K562 (cell line): ENCODE results near the gene CALU. TPM values are rescaled to one million over a fixed set of nuclear protein-coding genes. Genes with fewer than 3 reads are reported as not detected.
A peak's percentile ranks its signal among the peaks of the same experiment; 100 is the strongest.

ENCODE experiments used
- ATAC-seq: fragments of 200-7000 bp; cut with Tn5 transposase; 3 replicates; pipeline ENCODE4 v1.9.1; 2020; ENCODE audit warnings: moderate library complexity
- BruUV-seq: library from RNA; stranded (reverse); fragments of 400-500 nt; replicated peaks from 2 replicates; lab custom pipeline; 2021; lab: Mats Ljungman, UMichigan
- CTCF ChIA-PET: fragments of 300-600 bp; formaldehyde crosslinking; extraction: SDS; loops from one replicate; lab custom pipeline; 2021; ENCODE audit warnings: low intra/inter-chr PET ratio; lab: Yijun Ruan, JAX
- POLR2A ChIA-PET: fragments of 300-600, 350-650 bp; sonication (Branson Sonifier 250); formaldehyde crosslinking; extraction: SDS; loops from one replicate; lab custom pipeline; 2021; ENCODE audit warnings: antibody characterized with exemption, inconsistent platforms; lab: Yijun Ruan, JAX
- DNase-seq, 4 experiments: peaks; one replicate each; pipeline versions ENCODE4 v3.0.0 to v3.0.0-alpha.2; 2011 to 2018; ENCODE audit warnings: low spot score in 3 of 4, mixed read lengths in 3 of 4; ENCODE audit errors: extremely low read depth in 1 of 4
- FAIRE-seq: peaks from 2 replicates; lab custom pipeline; 2011; peaks lifted over from hg19 to GRCh38; lab: Jason Lieb, UNC
- H2AFZ ChIP-seq: 2 replicates; pipeline ENCODE4 v1.6.0; 2011; ENCODE audit warnings: low read depth, low read length, control low read depth, inconsistent platforms
- H3K27ac ChIP-seq: fragments of 200-600 bp; 3 replicates; pipeline ENCODE4 v1.8.0; 2011; ENCODE audit warnings: low read depth, mild to moderate bottlenecking, control low read depth, inconsistent platforms, low read length, moderate library complexity, mixed read lengths; ENCODE audit errors: extremely low read depth
- H3K27me3 ChIP-seq, 2 experiments: fragments of 300-600 bp in 1 of 2; 2 replicates in 1 of 2; 3 replicates in 1 of 2; pipeline versions ENCODE4 v1.6.0 to v1.8.0; 2011; ENCODE audit warnings: inconsistent platforms in 2 of 2, low read length in 2 of 2, mild to moderate bottlenecking in 1 of 2, mixed read lengths in 1 of 2, moderate library complexity in 1 of 2; ENCODE audit not compliant: control insufficient read depth in 2 of 2, insufficient read depth in 2 of 2
- H3K36me3 ChIP-seq: fragments of 300-600 bp; 3 replicates; pipeline ENCODE4 v1.8.0; 2011; ENCODE audit warnings: mild to moderate bottlenecking, low read length, inconsistent platforms; ENCODE audit not compliant: control insufficient read depth, insufficient read depth
- H3K4me1 ChIP-seq, 2 experiments: fragments of 200-600 bp in 1 of 2; replicated peaks in 1 of 2; 2 replicates in 1 of 2; 3 replicates in 1 of 2; pipeline versions ENCODE4 v1.5.1 to v1.8.0; 2011; ENCODE audit warnings: inconsistent platforms in 2 of 2, low read length in 2 of 2, mild to moderate bottlenecking in 1 of 2, mixed read lengths in 1 of 2, moderate library complexity in 1 of 2; ENCODE audit not compliant: control insufficient read depth in 2 of 2, insufficient read depth in 2 of 2
- H3K4me2 ChIP-seq: 2 replicates; pipeline ENCODE4 v1.6.1; 2011; ENCODE audit warnings: low read length, control low read depth, inconsistent platforms, mixed read lengths; ENCODE audit not compliant: insufficient read depth
- H3K4me3 ChIP-seq: fragments of 200-600 bp; sonication (generic), shearing (Covaris generic); 2 replicates; pipeline ENCODE4 v1.5.1; 2016; ENCODE audit warnings: control low read depth, inconsistent platforms
- H3K79me2 ChIP-seq: fragments of 200-600 bp; 3 replicates; pipeline ENCODE4 v1.8.0; 2011; ENCODE audit warnings: low read length, inconsistent platforms; ENCODE audit not compliant: control insufficient read depth, insufficient read depth
- H3K9ac ChIP-seq, 2 experiments: 2 replicates each; pipeline versions ENCODE4 v1.6.0 to v1.6.1; 2011; ENCODE audit warnings: low read depth in 2 of 2, low read length in 2 of 2, control low read depth in 1 of 2, inconsistent platforms in 1 of 2, mild to moderate bottlenecking in 1 of 2, mixed read lengths in 1 of 2; ENCODE audit not compliant: insufficient read depth in 1 of 2
- H3K9me1 ChIP-seq: one replicate; pipeline ENCODE4 v1.6.0; 2011; ENCODE audit warnings: inconsistent platforms, mild to moderate bottlenecking, low read length, moderate library complexity; ENCODE audit not compliant: control insufficient read depth, insufficient read depth
- H3K9me3 ChIP-seq: replicated peaks from 2 replicates; pipeline ENCODE4 v1.5.1; 2011; ENCODE audit warnings: low read depth, low read length, inconsistent platforms; ENCODE audit not compliant: control insufficient read depth, insufficient read depth
- H4K20me1 ChIP-seq: replicated peaks from 2 replicates; pipeline ENCODE4 v1.6.1; 2011; ENCODE audit warnings: low read length, inconsistent platforms, mixed read lengths; ENCODE audit not compliant: control insufficient read depth, insufficient read depth
- ARID1B ChIP-seq: fragments of 450-650 bp; IDR thresholded peaks from 2 replicates; pipeline ENCODE4 v1.6.1; 2016; ENCODE audit warnings: antibody characterized with exemption, mild to moderate bottlenecking, inconsistent platforms
- ATF6 ChIP-seq: sonication (generic); formaldehyde crosslinking; IDR thresholded peaks from 2 replicates; pipeline ENCODE4 v1.4.0; 2020; ENCODE audit warnings: mild to moderate bottlenecking, missing genetic modification reagents
- C11orf30 ChIP-seq: fragments of 450-650 bp; IDR thresholded peaks from 2 replicates; pipeline ENCODE4 v1.6.1; 2016; ENCODE audit warnings: low read depth, mild to moderate bottlenecking
- E2F4 ChIP-seq: sonication (generic); formaldehyde crosslinking; IDR thresholded peaks from 2 replicates; pipeline ENCODE4 v1.8.0; 2022; ENCODE audit warnings: mild to moderate bottlenecking, low read depth, missing genetic modification reagents
- KHSRP ChIP-seq: fragments of 450-650 bp; IDR thresholded peaks from 2 replicates; pipeline ENCODE4 v1.6.1; 2017
- POLR2B ChIP-seq: fragments of 450-650 bp; IDR thresholded peaks from 2 replicates; pipeline ENCODE4 v1.6.1; 2018; ENCODE audit warnings: low read depth; ENCODE audit not compliant: partially characterized antibody
- POLR3G ChIP-seq: IDR thresholded peaks from 2 replicates; pipeline ENCODE4 v1.6.1; 2011; ENCODE audit not compliant: insufficient read length, insufficient replicate concordance; ENCODE audit errors: extremely low read depth
- WGBS: fragments of 100-300 bp; shearing (Covaris generic); methylation state at CpG from one replicate; pipeline ENCODE4 v1.1.6; 2016; ENCODE audit warnings: low coverage, mixed read lengths; ENCODE audit not compliant: insufficient coverage; ENCODE audit errors: missing lambda C conversion rate; 5-methylcytosine and 5-hydroxymethylcytosine counted together
- in situ Hi-C: fragments of 300-500 bp; cut with MboI; formaldehyde crosslinking; loops from 4 replicates; pipeline ENCODE4 v1.15.0; 2018; ENCODE audit warnings: inconsistent platforms, mixed read lengths
- intact Hi-C: fragments of 100-400 bp; cut with micrococcal nuclease; formaldehyde crosslinking; loops from 2 replicates; pipeline ENCODE4 v1.14.2; 2022
- polyA plus RNA-seq, 8 experiments: library from polyadenylated mRNA; depleted of rRNA in 4 of 8; stranded (reverse) in 5 of 8; unstranded in 3 of 8; fragments of >200 nt; fragmentation: Nextera tagmentation in 2 of 8; fragmentation: Illumina TruSeq in 1 of 8; extraction: Ambion mirVana in 2 of 8; extraction: Trizol in 1 of 8; gene quantifications; 2 replicates each; pipeline versions ENCODE4 v1.2.1 to v1.2.3, GENCODE V29; 2011 to 2014; ENCODE audit warnings: inconsistent platforms in 1 of 8, missing spikeins in 1 of 8
- total RNA-seq, 7 experiments: library from RNA; depleted of rRNA in 6 of 7; stranded (reverse); fragments of >200 nt in 6 of 7; fragmentation: Illumina TruSeq in 2 of 7; extraction: Trizol in 2 of 7; gene quantifications; 2 replicates each; pipeline versions ENCODE4 v1.2.1 to v1.2.3, GENCODE V29; 2011 to 2021; ENCODE audit warnings: low replicate concordance in 1 of 7

Gene CALU
- total and polyA plus RNA-seq, 9 of the 15 experiments (the other 6 are each of a cell fraction or from before 2014, with no cell fraction given): 166 to 286 (median 215) TPM

GRCh38 chr7:128755819-128756476 lies 16.8 kb downstream of the CALU start:
- 91% methylated on average over 5 of the region's 5 CpGs for WGBS
- Histone ChIP-seq H3K4me3 (no peak overlapping the region), H3K27ac (no peak overlapping the region), H3K4me1 (no peaks in the 10 kb centered on the region), H4K20me1 (peaks cover 14% of the 10 kb centered on the region), H3K9ac (no peak overlapping the region), H3K9me1 (peaks cover 5% of the 10 kb centered on the region), H3K79me2 (peaks cover 46% of the 10 kb centered on the region), H3K4me2 (no peak overlapping the region), H3K9me3 (no peaks in the 10 kb centered on the region), H2AFZ (no peak overlapping the region), H3K27me3 (no peaks in the 10 kb centered on the region), H3K36me3 (peaks cover 96% of the 10 kb centered on the region)
- FAIRE-seq (no peak), DNase-seq (no peak), ATAC-seq (no peak; the same call in 2 of the 3 replicates)
- intact Hi-C loops: loop anchor here (10.0 kb wide), 1 partner anchor 281 kb away; the partner anchor contains the start of gene METTL2B
- in situ Hi-C loops: no loop called here
- ChIA-PET CTCF (no interaction called here), POLR2A (interaction anchor here (0.6 to 12.2 kb wide), 15 partner anchors 8 to 424 kb away, joined by 3 to 216 read pairs (median 4); partner anchors contain the start of genes CALU, CCDC136 and IMPDH1)
- TF ChIP-seq POLR2B (peak; percentile 37), POLR3G (no peak)
- BruUV-seq: no TSS peak

GRCh38 chr7:128757203-128757602 lies 18.0 kb downstream of the CALU start:
- intact Hi-C loops: loop anchor here (10.0 kb wide), 1 partner anchor 282 kb away; the partner anchor contains the start of gene METTL2B
- Histone ChIP-seq H3K4me3 (no peak overlapping the region), H3K9ac (no peak overlapping the region), H3K4me1 (no peaks in the 10 kb centered on the region), H3K9me1 (peaks cover 5% of the 10 kb centered on the region), H3K79me2 (peaks cover 35% of the 10 kb centered on the region), H3K27me3 (no peaks in the 10 kb centered on the region), H4K20me1 (peaks cover 8% of the 10 kb centered on the region), H3K27ac (no peak overlapping the region), H2AFZ (no peak overlapping the region), H3K36me3 (peaks cover 97% of the 10 kb centered on the region), H3K4me2 (no peak overlapping the region), H3K9me3 (no peaks in the 10 kb centered on the region)
- DNase-seq (no peak), FAIRE-seq (no peak), ATAC-seq (no peak)
- no TSS peak for BruUV-seq
- in situ Hi-C loops: no loop called here
- POLR2A ChIA-PET: interaction anchor here (0.6 to 12.2 kb wide), 13 partner anchors 9 to 1188 kb away, joined by 3 to 216 read pairs (median 5); partner anchors contain the start of genes CALU and IMPDH1
- WGBS: 87% methylated on average over 2 of the region's 2 CpGs
- CTCF ChIA-PET: no interaction called here
- TF ChIP-seq E2F4 (CRISPR knock-in tag): no peak
- no peak for TF ChIP-seq ATF6 (CRISPR knock-in tag)
- no peak for TF ChIP-seq ARID1B
- TF ChIP-seq C11orf30: 0 out of 2 replicates have a peak, but pooled peaks have one; percentile 25
- TF ChIP-seq KHSRP: no peak
